Subcutaneous adipose tissue (tissue), 4 donors: ENCODE measurements around the gene DLEC1. TPM values are rescaled to one million over a fixed set of nuclear protein-coding genes. Genes with fewer than 3 reads are reported as not detected.

Experiments
- total RNA-seq, 4 donors: library from RNA; depleted of rRNA; stranded (reverse); fragments of >200 nt; gene quantifications; one replicate each; pipeline ENCODE4 v1.1.0, GENCODE V29; 2016
- TF ChIP-seq, protein P1 (sequence below): fragments of 450-650 bp; IDR thresholded peaks from one replicate; pipeline ENCODE4 v1.5.1; 2016; ENCODE audit warnings: low read depth, mild to moderate bottlenecking, control low read depth, antibody characterized with exemption, moderate library complexity

The DLEC1 gene
- total RNA-seq, 4 donors from 2014 or later: 0.85 to 1.3 (median 1.2) TPM

DNA sequence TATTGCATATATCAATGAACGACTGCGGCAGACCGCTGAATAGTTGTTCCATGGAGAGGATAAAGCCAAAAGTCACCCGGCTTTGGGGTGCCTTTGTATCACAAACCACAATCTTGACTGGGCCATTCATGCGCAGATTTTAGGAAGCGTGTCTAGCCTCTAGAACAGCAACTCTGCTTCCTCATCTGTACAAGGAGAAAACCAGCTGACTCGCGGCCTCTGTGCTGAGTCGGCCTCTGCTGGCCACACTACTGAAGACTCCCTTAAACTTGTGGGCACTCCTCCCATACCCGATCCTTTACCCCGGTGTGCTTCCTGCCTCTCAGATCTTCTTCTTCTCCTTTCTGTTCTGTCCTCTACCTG lies 872 bp downstream of the DLEC1 start:
- TF ChIP-seq, protein P1, sequence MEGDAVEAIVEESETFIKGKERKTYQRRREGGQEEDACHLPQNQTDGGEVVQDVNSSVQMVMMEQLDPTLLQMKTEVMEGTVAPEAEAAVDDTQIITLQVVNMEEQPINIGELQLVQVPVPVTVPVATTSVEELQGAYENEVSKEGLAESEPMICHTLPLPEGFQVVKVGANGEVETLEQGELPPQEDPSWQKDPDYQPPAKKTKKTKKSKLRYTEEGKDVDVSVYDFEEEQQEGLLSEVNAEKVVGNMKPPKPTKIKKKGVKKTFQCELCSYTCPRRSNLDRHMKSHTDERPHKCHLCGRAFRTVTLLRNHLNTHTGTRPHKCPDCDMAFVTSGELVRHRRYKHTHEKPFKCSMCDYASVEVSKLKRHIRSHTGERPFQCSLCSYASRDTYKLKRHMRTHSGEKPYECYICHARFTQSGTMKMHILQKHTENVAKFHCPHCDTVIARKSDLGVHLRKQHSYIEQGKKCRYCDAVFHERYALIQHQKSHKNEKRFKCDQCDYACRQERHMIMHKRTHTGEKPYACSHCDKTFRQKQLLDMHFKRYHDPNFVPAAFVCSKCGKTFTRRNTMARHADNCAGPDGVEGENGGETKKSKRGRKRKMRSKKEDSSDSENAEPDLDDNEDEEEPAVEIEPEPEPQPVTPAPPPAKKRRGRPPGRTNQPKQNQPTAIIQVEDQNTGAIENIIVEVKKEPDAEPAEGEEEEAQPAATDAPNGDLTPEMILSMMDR: no peak

DNA sequence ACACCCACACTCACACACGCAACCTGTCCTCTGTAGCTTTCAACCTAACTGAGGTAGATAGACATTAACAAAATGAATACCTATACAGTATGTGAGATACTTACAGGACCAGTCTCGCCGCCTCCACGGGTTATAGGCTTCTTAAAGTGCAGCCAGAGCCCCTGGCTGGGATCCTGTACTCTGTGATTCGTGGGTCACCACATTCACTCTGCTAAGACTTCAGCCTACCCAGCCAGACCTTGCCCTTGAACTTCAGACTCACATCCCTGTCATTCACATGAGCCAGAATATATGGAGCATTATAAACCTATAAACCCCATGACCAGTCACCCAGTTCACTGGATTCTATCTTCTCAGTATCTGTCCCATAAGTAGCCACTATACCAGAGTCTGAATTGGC lies 1.4 kb downstream of the DLEC1 start:
- TF ChIP-seq, protein P1: no peak

DNA sequence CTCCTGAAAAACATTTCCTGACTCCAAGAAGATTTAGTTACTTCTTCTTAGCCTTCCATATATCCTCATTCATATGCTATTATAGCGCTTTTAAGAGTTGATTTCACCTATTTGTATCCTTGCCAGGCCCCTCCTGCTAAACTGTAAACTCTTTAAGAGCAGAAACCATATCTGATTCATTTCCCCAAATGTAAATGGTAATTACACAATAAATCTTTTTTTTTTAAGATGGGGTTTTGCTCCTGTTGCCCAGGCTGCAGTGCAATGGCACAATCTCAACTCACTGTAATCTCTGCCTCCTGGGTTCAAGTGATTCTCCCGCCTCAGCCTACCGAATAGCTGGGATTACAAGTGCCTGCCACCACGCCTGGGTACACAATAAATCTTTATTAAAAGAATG lies 4.5 kb downstream of the DLEC1 start:
- TF ChIP-seq, protein P1: no peak

DNA sequence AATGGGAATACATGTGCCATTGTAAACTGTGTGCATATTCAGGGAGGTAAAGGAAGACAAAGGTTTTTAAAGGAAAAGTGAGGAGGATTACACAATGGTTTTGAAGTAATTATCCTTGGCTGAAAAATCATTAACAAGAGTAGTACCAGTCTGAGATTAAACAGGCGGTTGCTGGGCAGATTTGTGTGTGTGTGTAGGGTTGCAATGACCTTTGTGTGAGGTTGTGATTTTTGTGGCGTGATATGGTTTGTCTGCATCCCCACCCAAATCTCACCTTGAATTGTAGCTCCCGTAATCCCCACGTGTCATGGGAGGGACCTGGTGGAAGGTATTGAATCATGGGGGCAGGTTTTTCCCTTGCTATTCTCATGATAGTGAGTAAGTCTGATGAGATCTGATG lies 7.0 kb downstream of the DLEC1 start:
- TF ChIP-seq, protein P1: no peak

DNA sequence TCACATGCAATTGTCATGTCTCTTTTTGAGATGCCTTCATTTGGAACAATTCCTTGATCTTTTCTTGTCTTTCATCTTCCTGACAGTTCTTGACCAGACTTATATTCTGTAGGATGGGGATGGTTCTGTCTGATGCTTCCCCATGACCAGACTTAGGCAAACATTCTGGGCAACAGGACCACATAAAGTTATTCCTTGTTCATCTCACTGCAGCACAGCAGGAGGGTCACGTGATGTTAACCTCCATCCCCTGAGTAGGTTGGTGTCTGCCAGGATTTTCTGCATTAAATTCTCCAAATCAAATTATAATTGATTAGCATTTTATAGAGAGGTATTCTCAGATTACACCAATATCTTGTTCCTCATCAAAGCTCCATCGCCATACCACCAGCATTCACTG lies 7.8 kb downstream of the DLEC1 start:
- TF ChIP-seq, protein P1: no peak

DNA sequence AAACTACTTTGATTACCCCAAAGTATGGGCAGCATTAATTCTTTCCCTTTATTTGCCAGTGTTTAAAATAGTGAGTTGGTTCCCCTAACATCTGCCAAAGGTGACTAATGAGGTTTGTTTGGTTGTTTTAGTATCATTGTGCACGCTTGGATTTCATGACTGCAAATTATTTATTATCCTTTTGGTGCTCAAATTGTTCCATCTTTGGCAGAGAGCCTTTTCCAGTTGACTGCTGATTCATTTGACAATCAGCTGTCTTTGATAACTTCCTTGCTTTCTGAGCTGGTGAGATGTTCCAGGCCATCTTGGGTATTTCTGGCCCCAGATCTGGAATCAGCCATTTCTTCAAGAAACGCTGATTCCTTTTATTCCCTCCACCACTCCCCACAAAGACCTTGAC lies 8.9 kb downstream of the DLEC1 start:
- TF ChIP-seq, protein P1: no peak

DNA sequence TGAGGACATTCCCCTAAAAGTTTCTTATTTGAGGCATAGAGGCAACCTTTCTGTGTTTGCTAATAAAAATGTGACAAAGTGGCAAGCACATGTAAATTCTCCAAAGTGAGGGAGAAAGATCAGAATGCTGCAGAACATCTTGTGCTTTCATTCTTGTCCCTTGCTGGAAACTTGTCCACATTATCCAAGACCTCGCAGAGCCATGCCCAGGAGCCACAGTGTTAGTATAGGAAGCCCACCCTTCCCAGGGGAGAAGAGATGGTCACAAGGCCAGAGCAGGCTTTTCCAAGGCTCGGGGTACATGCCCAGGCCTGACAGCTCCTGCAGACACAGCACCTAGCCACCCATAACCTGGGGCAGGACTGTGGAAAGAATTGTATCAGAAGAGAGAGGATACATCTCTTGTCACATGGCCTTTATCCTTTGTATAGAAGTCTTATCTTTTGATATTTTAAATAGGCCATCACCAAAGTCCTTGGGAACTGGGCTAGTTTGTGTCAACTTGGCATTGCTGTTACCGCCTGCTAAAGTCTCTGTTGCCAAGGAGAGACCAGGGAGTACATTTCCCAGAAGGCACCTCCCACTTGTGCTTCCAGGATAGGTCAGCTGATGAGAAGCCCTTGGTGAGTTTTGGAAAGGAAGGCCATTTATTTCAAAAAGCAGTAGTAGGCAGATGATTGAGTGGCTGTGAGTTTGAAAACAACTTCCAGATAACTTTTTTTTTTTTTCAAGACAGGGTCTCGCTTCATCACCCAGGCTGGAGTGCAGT lies 10.5 kb downstream of the DLEC1 start:
- TF ChIP-seq, protein P1: no peak
